Vagina (tissue), 2 donors: ENCODE results near the gene ATAD1. TPM values are rescaled to one million over a fixed set of nuclear protein-coding genes. Genes with fewer than 3 reads are reported as not detected.

ENCODE experiments used
- DNase-seq, 2 donors: peaks; one replicate each; pipeline ENCODE4 v3.0.0-alpha.2; 2017; ENCODE audit errors: extremely low spot score in 2 of 2
- H3K27ac ChIP-seq: fragments of 200-600 bp; sonication (generic); one replicate; pipeline ENCODE4 v1.5.1; 2019
- H3K27me3 ChIP-seq: fragments of 200-600 bp; sonication (generic); one replicate; pipeline ENCODE4 v1.5.1; 2019
- H3K36me3 ChIP-seq, 2 donors: fragments of 200-600 bp; sonication (generic); one replicate each; pipeline ENCODE4 v1.5.1; 2017 to 2019
- H3K4me1 ChIP-seq: fragments of 200-600 bp; sonication (generic); one replicate; pipeline ENCODE4 v1.5.1; 2019
- H3K4me3 ChIP-seq, 2 donors: fragments of 200-600 bp; sonication (generic); 1 replicate in 1 of 2; 2 replicates in 1 of 2; pipeline ENCODE4 v1.5.1; 2016 to 2019
- H3K9me3 ChIP-seq: fragments of 200-600 bp; sonication (generic); one replicate; pipeline ENCODE4 v1.5.1; 2019
- POLR2A ChIP-seq, 2 donors: fragments of 450-650 bp; IDR thresholded peaks; one replicate each; pipeline ENCODE4 v1.6.1; 2017; ENCODE audit warnings: antibody characterized with exemption in 2 of 2, mild to moderate bottlenecking in 2 of 2, moderate library complexity in 2 of 2
- POLR2AphosphoS5 ChIP-seq, 2 donors: sonication (generic); formaldehyde crosslinking; IDR thresholded peaks; one replicate each; pipeline ENCODE4 v1.9.0; 2017; ENCODE audit warnings: antibody characterized with exemption in 2 of 2, mild to moderate bottlenecking in 2 of 2, low read depth in 1 of 2; ENCODE audit not compliant: insufficient read depth in 1 of 2
- intact Hi-C: fragments of 100-400 bp; cut with DNase I; formaldehyde crosslinking; loops from one replicate; pipeline ENCODE4 v1.15.1; 2023
- total RNA-seq: library from RNA; depleted of rRNA; stranded (reverse); fragments of >200 nt; gene quantifications from one replicate; pipeline ENCODE4 v1.2.3, GENCODE V29; 2016
- TF ChIP-seq, protein P1 (sequence below), 3 experiments: fragments of 450-650 bp in 2 of 3; fragments of 200-600 bp in 1 of 3; sonication (generic) in 1 of 3; IDR thresholded peaks; one replicate each; pipeline ENCODE4 v1.5.1; 2017 to 2019; ENCODE audit warnings: antibody characterized with exemption in 3 of 3, mild to moderate bottlenecking in 2 of 3, moderate library complexity in 2 of 3

ATAD1 gene
- total RNA-seq, 1 donor from 2014 or later = 44.7 TPM

DNA sequence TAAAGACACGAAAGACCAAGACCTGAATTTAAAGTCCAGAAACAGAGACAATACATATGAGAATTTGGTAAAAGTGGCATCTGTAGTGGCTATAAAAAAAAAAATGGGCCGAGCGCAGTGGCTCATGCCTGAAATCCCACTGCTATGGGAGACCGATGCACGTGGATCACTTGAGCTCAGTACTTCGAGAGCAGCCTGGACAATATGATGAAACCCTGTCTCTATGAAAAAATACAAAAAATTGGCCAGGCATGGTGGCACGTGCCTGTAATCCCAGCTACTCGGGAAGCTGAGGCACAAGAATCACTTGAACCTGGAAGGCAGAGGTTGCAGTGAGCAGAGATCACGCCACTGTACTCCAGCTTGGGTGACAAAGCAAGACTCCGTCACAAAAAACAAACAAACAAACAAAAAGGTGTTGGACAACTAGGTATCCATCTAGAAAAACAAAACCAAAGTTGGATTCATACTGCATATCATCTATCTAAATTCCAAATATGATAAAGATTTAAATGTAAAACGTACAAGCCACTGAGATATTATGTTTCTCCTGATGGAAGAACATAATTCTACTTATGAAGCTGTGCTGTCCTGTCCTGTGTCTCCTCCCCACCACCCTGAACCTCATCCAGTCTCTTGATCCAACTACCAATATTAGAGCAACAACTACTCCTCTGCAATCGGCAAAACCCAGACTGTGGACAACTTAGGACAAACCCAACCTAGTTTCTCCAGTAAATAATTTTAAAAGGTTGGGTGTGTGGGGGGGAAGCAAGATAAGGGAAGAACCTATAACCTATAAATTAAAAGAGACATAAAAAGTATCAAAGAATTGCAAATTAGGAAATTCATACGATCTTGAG lies 53.7 kb downstream of the ATAD1 start:
- H3K27me3 ChIP-seq = no peaks in the 10 kb centered on the region
- H3K4me3 ChIP-seq = no peak overlapping the region
- H3K27ac ChIP-seq = no peak overlapping the region
- intact Hi-C loops = no loop called here
- no peaks in the 10 kb centered on the region for H3K9me3 ChIP-seq
- TF ChIP-seq, protein P1, sequence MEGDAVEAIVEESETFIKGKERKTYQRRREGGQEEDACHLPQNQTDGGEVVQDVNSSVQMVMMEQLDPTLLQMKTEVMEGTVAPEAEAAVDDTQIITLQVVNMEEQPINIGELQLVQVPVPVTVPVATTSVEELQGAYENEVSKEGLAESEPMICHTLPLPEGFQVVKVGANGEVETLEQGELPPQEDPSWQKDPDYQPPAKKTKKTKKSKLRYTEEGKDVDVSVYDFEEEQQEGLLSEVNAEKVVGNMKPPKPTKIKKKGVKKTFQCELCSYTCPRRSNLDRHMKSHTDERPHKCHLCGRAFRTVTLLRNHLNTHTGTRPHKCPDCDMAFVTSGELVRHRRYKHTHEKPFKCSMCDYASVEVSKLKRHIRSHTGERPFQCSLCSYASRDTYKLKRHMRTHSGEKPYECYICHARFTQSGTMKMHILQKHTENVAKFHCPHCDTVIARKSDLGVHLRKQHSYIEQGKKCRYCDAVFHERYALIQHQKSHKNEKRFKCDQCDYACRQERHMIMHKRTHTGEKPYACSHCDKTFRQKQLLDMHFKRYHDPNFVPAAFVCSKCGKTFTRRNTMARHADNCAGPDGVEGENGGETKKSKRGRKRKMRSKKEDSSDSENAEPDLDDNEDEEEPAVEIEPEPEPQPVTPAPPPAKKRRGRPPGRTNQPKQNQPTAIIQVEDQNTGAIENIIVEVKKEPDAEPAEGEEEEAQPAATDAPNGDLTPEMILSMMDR (IDR thresholded peaks at IDR 0.05) = no peak
- TF ChIP-seq POLR2AphosphoS5 (IDR thresholded peaks at IDR 0.05; ENCODE audit: insufficient read depth in 1 of 2, low read depth in 1 of 2) (no peak), POLR2A (IDR thresholded peaks at IDR 0.05) (no peak)
- DNase-seq = no peak
- H3K36me3 ChIP-seq = peaks cover 0 to 15% of the 10 kb centered on the region in 2 donors
- H3K4me1 ChIP-seq = no peaks in the 10 kb centered on the region

DNA sequence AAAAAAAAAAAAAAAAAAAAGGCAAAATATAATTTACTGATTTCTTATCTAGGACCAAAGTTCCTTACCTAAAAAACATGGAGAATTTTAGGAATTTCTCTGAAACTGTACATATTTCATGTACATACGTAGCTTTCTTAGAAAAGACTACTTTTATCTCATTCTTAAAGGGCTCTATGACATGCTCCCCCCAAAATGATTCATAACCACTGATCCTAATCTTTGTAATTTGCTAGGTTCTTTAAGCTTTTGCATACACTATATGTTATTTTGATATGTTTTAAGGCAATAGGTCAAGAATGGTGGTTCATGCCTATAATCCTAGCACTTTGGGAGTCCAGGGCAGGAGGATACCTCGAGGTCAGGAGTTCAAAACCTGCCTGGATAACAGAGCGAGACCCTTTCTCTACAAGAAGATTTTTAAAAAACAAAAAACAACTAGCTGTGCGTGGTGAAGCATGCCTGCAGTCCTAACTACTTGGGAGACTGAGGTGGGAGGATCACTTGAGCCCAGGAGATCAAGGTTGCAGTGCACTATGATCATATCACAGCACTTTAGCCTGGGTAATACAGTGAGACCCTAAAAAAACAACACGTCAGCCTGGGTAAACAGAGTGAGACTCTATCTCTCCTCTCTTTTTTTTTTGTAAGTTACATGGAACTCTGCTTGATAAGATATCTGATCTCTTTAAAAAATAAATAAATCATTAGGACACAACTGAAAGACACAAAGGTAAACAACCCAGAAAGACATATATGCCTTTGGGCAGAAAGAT lies 54.8 kb downstream of the ATAD1 start:
- intact Hi-C loops = no loop called here
- H3K9me3 ChIP-seq = no peaks in the 10 kb centered on the region
- H3K27ac ChIP-seq = no peak overlapping the region
- no peak overlapping the region for H3K4me3 ChIP-seq
- peaks cover 0 to 19% of the 10 kb centered on the region in 2 donors for H3K36me3 ChIP-seq
- no peaks in the 10 kb centered on the region for H3K4me1 ChIP-seq
- H3K27me3 ChIP-seq = no peaks in the 10 kb centered on the region
- TF ChIP-seq POLR2AphosphoS5 (IDR thresholded peaks at IDR 0.05; ENCODE audit: insufficient read depth in 1 of 2, low read depth in 1 of 2) (no peak), POLR2A (IDR thresholded peaks at IDR 0.05) (no peak)
- TF ChIP-seq, protein P1 (IDR thresholded peaks at IDR 0.05) = no peak
- no peak for DNase-seq

DNA sequence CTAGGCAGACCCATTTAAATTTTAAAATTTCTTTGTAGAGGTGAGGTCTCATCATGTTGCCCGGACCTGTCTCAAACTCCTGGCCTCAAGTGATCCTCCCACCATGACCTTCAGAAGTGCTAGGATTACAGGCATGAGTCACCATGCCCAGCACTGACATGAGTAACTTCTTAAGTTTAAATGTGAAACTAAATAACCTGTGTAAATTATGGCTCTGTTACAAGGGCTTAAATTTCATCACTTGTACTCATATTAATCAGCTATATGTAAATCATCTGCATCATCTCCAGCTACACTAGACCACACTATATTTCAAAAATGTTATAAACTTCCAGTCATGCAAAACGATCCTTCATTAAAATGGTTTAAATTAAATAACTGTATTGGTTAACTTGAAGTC lies 56.1 kb downstream of the ATAD1 start:
- intact Hi-C loops = no loop called here
- no peak for DNase-seq
- H3K9me3 ChIP-seq = no peaks in the 10 kb centered on the region
- TF ChIP-seq, protein P1 (IDR thresholded peaks at IDR 0.05) = no peak
- no peaks in the 10 kb centered on the region for H3K4me1 ChIP-seq
- H3K27me3 ChIP-seq = no peaks in the 10 kb centered on the region
- no peak overlapping the region for H3K4me3 ChIP-seq
- no peak overlapping the region for H3K27ac ChIP-seq
- H3K36me3 ChIP-seq = peaks cover 0 to 14% of the 10 kb centered on the region in 2 donors

DNA sequence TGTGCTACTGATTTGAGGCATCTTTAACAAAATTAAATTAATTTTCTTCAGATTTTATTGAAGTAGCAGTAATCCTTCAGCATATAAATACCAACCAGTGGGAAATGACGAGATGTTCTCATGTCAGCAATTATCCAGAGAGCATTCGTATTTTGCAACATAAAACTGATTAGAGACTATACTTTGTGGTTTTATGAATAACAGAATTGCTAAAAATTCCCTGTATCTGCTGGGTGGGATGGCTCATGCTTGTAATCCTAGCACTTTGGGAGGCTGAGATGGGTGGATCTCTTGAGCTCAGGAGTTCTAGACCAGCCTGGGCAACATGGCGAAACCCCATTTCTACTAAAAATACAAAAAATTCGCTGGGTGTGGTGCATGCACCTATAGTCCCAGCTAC lies 56.9 kb downstream of the ATAD1 start:
- H3K4me1 ChIP-seq = no peaks in the 10 kb centered on the region
- no peak overlapping the region for H3K27ac ChIP-seq
- no peak overlapping the region for H3K4me3 ChIP-seq
- H3K36me3 ChIP-seq = peaks cover 0 to 14% of the 10 kb centered on the region in 2 donors
- TF ChIP-seq POLR2AphosphoS5 (IDR thresholded peaks at IDR 0.05; ENCODE audit: insufficient read depth in 1 of 2, low read depth in 1 of 2) = no peak
- TF ChIP-seq, protein P1 (IDR thresholded peaks at IDR 0.05) = no peak
- no peaks in the 10 kb centered on the region for H3K27me3 ChIP-seq
- intact Hi-C loops = no loop called here
- DNase-seq = no peak
- H3K9me3 ChIP-seq = no peaks in the 10 kb centered on the region
